Fibroblast of pulmonary artery (primary cell): Measurements from ENCODE around the gene FDXR.
A peak's percentile ranks its signal among the peaks of the same experiment; 100 is the strongest.

ENCODE experiments used
- DNase-seq: peaks from one replicate; pipeline ENCODE4 v3.0.0-alpha.2; 2010; ENCODE audit warnings: low read depth
- H3K4me3 ChIP-seq: replicated peaks from 2 replicates; pipeline ENCODE4 v1.5.1; 2011; ENCODE audit warnings: low read depth, mild to moderate bottlenecking, control low read depth, low read length, moderate library complexity
- TF ChIP-seq, protein P1 (sequence below): IDR thresholded peaks from 2 replicates; pipeline ENCODE4 v1.5.1; 2011; ENCODE audit warnings: mild to moderate bottlenecking, control low read depth, low read length, inconsistent platforms; ENCODE audit errors: missing control alignments

The FDXR gene

DNA sequence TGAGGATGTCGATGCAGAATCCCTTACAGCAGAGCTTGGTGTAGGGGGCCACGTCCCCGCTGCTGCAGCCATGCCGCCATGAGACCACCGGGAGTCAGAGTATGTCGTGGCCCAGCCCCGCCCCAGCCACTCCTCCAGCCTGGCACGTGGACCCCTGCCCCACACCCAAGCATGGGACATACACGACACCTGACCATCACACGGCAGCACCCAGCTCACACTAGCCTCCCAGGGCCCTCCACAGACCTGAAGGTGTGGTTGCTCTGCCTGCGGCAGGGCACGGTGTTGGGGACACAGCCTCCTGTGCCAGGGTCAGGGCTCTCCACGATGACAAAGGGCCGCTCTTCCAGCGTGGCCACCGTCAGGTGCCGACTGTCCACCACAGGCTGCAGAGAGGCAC is 22.5 kb downstream of the FDXR start:
- H3K4me3 ChIP-seq = no peak overlapping the region
- DNase-seq = no peak
- TF ChIP-seq, protein P1, sequence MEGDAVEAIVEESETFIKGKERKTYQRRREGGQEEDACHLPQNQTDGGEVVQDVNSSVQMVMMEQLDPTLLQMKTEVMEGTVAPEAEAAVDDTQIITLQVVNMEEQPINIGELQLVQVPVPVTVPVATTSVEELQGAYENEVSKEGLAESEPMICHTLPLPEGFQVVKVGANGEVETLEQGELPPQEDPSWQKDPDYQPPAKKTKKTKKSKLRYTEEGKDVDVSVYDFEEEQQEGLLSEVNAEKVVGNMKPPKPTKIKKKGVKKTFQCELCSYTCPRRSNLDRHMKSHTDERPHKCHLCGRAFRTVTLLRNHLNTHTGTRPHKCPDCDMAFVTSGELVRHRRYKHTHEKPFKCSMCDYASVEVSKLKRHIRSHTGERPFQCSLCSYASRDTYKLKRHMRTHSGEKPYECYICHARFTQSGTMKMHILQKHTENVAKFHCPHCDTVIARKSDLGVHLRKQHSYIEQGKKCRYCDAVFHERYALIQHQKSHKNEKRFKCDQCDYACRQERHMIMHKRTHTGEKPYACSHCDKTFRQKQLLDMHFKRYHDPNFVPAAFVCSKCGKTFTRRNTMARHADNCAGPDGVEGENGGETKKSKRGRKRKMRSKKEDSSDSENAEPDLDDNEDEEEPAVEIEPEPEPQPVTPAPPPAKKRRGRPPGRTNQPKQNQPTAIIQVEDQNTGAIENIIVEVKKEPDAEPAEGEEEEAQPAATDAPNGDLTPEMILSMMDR = no peak

DNA sequence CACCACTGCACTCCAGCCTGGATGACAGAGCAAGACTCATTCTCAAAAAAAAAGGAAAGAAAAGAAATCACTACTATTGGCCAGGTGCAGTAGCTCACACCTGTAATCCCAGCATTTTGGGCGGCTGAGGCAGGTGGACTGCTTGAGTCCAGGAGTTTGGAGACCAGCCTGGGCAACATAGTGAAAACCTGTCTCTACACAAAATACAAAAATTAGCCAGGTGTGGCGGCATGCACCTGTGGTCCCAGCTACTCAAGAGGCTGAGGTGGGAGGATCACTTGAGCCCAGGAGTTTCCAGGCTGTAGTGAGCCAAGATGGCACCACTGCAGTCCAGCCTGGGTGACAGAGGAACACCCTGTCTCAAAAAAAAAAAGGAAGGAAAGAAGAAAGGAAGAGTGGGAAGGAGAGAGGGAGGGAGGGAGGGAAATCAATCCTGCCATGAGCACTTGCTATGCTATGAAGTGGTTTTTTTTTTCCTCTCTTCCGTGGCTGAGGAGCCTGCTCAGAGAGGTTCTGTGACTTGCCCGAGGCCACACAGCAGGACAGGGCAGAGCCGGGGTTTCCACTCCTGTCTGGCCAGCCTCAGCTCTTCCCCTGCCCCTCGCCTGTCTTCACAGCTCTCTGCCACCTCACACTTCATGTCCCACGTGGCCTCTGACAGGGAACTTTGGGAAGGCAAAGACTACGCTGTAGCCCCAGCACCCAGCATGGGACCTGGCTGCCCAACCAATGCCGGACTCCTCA is 24.0 kb downstream of the FDXR start:
- no peak overlapping the region for H3K4me3 ChIP-seq
- TF ChIP-seq, protein P1 = no peak
- no peak for DNase-seq

DNA sequence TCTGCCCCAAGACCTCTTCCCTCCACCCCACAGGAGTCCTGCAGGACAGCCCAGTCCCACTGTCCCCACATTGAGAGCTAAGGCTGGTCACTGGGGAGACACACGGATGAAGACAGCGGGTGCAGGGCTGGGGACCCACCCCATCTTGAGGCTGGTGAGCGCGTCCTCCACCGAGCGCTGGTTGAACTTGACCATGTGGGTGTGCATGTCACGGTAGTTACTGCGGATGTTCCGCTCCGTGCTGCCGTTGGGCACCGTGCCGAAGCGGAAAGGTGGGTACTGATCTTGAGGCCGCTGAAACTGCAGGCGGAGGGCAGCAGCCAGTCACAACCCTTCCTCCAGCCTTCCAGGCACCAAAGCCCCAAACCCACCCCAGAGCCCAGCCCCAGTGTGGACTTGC is 26.2 kb downstream of the FDXR start:
- H3K4me3 ChIP-seq = no peak overlapping the region
- DNase-seq = no peak
- TF ChIP-seq, protein P1 = no peak

DNA sequence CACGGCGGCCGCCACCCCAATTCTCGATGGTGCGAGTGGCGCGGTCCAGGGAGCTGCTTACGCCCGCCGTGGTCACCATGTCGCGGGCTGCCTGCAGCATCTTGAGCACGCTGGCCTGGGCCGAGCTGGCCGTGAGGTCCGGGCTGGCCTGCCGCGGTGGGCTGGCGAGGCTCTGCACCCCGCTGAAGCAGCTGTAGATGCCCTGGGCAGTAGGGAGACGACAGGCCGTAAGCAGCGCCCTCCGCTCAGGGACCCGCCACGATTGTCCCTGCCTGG is 29.5 kb downstream of the FDXR start:
- TF ChIP-seq, protein P1 = no peak
- DNase-seq = no peak
- no peak overlapping the region for H3K4me3 ChIP-seq

DNA sequence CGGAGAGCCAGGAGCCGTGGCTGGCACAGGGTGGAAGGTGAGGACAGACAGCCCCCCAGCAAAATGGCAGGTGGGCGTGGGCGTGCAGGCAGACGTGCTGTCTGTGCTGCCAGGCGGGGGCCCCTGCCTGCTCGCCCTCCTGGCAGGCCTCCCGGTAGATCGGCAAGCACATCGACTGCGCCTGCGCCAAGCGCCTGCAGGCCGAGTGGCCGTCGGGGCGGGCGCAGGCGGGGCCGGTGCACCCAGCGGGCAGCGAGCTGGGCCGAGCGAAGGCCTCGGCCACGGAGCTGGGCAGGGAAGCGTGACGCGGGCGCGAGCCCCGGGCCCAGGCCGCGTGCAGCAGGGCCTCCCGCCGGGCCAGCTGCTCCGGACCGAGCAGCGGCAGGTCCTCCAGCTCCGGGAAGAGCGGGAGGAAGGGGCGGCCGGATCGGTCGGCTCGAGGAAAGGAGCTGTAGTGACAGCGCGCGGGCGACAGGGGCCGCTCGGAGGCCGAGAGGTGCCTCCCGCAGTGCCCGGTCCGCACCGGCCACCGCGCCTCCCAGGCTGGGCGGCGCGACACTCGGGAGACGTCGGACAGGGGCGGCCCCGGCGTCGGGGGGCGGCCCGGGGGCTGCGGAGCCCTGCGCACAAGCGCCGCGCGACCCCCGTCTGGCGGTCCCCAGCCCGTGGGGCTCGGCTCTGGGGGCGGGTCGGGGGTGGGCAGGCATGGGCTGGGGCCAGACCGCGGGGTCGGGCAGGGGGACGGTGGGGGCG is 30.0 kb downstream of the FDXR start:
- no peak overlapping the region for H3K4me3 ChIP-seq
- peak; percentile 69 for DNase-seq
- TF ChIP-seq, protein P1 = peak; percentile 24

DNA sequence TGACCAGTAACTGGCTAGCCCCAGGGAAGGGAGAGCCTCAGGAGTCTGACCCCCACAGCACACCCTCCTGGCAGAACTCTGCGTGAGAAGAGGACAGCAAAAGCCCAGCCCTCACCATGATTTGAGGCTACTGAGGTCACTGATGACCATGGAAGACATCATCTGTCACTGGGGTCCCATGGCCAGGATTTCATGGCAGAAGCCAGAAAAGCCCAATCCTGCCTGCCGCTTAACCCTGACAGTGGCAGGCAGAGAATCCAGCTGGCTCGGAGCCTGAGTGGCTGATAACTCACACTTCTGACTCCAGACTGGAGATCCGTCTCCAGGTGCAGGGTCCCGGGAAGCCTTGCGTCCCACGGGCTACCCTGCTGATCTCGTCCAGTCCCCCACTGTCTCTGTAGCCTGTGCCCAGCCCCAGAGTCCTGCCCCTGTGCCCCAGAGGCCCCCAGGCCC is 30.6 kb downstream of the FDXR start:
- TF ChIP-seq, protein P1 = no peak
- no peak for DNase-seq
- no peak overlapping the region for H3K4me3 ChIP-seq
